GM18508 (cell line): Measurements from ENCODE around the gene BOD1.

Experiments used
- ATAC-seq: cut with Tn5 transposase; IDR thresholded peaks from one replicate; pipeline ENCODE4 v1.9.1; 2021; ENCODE audit warnings: moderate number of reproducible peaks; ENCODE audit not compliant: insufficient read depth, unreplicated experiment

Gene BOD1

GRCh38 chr5:173616577-173617118, at the start of gene BOD1:
BOD1 (minus strand) TSS chr5:173616650; CDS start chr5:173616436, 214 bp downstream.
- peak; percentile 86 for ATAC-seq

GRCh38 chr5:173665326-173665725, 48.9 kb upstream of the BOD1 start:
- no peak for ATAC-seq

GRCh38 chr5:173664154-173664526, 47.7 kb upstream of the BOD1 start:
- no peak for ATAC-seq

GRCh38 chr5:173663352-173664153, 47.1 kb upstream of the BOD1 start:
- ATAC-seq: no peak

DNA sequence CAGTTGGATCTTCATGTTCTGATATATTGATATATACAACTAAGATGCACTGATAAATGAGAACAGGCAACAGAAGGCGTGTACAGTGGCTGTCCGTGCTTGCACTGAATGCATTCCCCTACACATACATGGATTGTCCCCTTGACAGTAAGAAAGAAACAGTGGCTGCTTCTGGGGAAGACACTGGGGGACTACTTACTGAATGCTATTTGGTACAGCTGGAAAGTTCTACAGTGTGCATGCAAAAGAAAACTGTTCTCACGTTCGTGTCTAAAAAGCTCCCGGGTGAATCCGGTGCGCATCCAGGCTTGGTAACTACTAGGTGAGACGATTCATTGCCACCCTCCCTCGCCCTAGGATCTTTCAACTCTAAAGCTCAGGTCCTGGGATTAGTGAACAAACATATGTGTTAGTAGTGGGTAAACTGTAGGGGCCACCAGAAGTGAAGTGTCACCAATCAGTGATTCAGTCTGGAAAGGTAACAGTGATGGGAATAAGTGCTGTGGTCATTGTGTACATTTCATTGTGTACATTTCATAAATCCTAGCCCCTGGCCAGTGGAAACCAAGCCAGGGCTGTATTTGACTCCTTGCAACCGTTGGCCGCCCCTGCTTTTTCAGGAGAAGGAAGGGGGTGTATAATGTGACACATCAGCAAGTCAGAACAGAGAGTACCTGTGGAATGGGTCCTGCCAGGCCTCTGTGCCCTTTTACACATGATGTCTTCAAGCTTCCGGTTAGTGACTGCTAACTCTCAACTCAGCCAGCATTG, 46.3 kb upstream of the BOD1 start:
- no peak for ATAC-seq

- ATAC-seq: no peak
These were observed 44.2 kb upstream of the BOD1 start for GRCh38 chr5:173660481-173661280.

DNA sequence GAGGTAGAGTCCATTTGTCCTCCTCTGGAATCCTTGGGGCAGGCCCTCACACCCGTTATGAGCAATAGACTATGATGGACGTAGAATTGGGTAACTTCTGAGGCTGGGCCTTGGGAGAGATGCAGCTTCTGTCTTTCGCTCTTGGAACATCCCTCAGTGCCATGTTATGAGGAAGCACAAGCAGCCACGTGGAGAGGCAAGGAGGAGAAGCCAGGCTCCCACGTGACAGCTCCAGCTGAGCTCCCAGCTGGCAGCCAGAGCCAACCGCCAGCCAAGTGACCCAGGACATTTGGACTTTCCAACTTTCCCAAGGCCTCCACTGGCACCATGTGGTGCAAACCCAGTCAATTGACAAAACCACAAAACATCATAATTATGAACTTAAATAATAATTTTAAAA, 43.0 kb upstream of the BOD1 start:
- no peak for ATAC-seq

DNA sequence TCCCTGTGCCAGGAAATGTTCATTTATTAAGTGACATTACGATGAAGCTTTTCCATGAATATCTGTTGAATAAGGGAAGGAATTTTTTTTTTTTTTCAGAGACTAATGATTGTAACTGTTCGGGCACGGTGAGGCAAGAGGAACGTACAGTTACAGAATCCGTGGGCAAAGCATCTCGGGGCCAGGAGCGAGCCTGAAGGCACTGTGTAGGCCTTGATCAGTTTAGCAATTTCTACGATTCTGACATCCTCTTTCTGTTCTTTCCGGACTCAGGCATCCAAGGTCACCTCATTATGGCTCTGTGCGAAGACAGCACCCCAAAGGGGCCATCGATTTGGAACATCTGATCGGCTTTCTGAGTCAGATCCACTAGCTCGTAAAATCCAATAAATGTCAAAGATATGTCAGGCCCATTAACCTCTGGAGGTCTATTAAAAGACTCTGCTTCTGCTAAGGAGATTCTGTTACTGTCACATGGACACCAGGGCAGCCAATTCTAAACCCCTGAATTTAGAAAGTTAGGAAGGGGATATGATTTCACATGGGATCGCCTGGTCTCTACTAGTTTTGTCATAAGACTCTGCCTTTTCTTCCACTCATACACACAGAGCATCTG, 41.4 kb upstream of the BOD1 start:
- no peak for ATAC-seq

DNA sequence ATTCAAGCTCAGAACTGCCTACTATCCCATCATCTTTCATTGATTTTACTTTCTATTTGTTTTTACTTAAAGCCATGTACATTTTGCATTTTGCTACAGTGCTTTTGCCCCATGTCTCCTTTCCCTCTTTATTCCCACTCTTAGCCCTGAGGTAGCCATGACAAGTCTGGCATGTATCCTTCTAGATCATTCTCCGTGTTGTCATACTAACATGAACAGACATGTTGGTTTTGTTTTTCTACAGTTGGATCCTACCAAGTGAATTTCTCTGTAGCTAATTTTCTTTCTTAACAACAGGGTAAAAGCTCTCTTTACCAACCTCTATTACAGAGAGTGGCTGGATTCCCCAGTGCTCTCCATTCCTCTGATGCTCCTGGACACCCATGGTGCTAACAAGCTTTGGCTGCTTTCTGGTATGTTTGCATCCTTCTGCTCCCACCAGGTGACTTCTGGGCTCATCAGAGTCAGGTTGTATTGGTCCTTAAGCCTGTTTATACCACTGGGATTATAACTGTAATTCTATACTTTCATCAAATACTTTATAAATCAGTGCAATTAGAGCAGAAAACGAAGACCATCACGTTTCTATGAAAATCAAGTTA, 38.8 kb upstream of the BOD1 start:
- no peak for ATAC-seq

- no peak for ATAC-seq
These were observed 37.5 kb upstream of the BOD1 start for GRCh38 chr5:173653822-173654523.

GRCh38 chr5:173648308-173648866, 31.9 kb upstream of the BOD1 start:
- no peak for ATAC-seq

- ATAC-seq: no peak
These were observed 30.2 kb upstream of the BOD1 start for GRCh38 chr5:173646692-173647091.

GRCh38 chr5:173645890-173646574, 29.6 kb upstream of the BOD1 start:
- no peak for ATAC-seq

- no peak for ATAC-seq
These were observed 29.0 kb upstream of the BOD1 start for GRCh38 chr5:173645437-173645807.

DNA sequence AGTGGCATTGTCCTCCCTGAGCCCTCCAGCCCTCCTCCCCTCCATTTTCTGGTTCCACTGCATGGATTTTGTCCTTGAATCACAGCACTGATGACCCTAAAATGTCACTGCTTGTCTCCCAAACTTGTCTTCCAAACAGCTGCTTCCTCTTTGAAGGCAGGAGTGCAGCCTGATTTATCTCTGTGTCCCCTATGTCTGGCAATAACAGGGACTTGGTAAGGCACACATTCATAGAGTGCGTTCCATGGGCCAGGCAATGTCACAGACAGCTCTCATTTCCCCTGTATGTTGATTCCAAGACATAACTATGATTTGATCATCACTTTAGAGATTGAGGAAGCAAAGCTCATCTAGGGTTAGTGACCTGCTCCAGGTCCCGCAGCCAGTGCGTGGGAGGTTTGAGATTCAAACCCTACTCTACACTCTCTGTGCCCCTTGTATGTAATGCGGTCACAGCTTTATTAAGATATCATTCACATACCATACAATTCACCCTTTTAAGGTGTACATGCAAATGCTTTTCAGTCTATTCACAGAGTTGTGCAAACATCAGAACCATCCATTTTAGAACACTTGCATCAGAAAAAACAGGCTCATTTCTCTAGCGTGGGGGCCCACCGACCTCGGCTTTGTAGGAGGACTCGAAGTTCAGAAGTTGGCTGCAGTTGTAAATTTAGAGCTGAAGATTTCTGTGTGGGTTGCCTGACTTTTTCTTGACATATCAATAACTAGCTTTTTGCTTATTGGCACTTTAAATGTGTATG, 28.4 kb upstream of the BOD1 start:
- no peak for ATAC-seq

DNA sequence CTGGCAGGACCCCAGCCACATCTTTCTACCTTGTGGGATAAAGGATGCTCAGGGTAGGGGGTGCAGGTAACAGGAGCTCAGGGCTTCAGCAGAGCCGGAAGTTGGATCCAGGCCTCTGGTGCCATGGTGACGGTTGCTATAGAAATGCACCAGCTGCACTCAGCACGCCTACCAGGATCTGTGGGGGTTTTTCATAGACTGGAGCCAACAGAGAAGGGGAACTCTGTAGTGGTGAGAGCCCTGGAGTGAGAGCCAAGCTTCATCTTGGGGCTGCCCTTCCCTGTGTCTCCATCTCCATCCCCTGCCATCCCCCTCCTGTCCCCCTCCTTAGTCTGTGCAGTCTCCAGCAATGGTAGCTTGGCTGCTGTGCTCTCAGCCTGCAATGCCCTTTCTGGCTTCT, 27.5 kb upstream of the BOD1 start:
- no peak for ATAC-seq

DNA sequence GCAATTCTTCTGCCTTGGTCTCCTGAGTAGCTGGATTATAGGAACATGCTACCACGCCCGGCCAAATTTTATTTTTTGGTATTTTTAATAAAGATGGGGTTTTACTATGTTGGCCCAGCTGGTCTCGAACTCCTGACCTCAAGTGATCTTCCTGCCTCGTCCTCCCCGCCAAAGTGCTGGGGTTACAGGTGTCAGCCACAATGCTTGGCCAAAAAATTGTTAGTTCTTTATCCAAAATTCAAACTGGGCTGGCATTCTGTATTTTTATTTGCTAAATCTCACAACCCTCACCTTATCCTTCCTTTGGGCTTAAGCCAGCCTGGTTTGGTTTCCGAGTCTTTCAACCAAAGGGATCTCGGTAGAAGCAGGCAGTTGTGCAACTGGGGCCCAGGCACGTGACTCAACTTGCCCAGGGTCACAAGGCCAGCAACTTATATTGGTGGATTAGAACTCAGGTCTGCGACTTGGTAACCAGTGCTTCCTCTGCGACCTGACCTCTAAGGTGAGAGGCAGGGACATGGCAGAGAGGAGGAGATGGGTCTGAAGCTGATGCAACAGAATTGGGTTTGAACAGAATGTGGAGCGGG, 26.5 kb upstream of the BOD1 start:
- no peak for ATAC-seq
